ENCODE measurements around the gene GALNT14. TPM values are rescaled to one million over a fixed set of nuclear protein-coding genes. Genes with fewer than 3 reads are reported as not detected.

GALNT14 gene
- total RNA-seq, 2 donors from 2014 or later: 1.6 TPM; not detected in 1

DNA sequence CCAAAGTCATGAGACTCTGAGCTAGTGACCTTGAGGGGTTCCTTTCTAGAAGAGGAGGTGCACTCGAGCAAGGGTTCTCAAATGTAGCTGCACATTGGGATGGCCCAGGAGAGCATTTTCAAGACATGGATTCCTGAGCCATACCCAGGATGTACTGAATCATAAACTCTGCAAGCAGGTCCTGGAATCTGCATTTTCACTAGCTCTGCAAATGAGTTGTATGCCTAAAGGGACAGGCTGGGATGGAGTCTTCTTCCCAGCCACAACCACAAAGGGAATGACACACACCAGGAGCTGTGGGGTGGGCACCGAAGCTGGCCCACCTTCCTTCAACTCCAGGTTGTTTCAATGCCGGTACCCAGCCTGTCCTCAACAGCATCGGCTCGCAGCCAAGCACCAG is 90.6 kb downstream of the GALNT14 start:
- no peaks in the 10 kb centered on the region for H3K4me1 ChIP-seq (ENCODE audit: control insufficient read depth in 1 of 2, low read depth in 2 of 2)
- no peak overlapping the region for H3K27ac ChIP-seq
- no peaks in the 10 kb centered on the region for H3K36me3 ChIP-seq
- H3K27me3 ChIP-seq (replicated peaks; ENCODE audit: insufficient read depth): no peaks in the 10 kb centered on the region
- no peak for DNase-seq (ENCODE audit: low spot score)
- no peak overlapping the region for H3K4me3 ChIP-seq
- TF ChIP-seq, protein P1, sequence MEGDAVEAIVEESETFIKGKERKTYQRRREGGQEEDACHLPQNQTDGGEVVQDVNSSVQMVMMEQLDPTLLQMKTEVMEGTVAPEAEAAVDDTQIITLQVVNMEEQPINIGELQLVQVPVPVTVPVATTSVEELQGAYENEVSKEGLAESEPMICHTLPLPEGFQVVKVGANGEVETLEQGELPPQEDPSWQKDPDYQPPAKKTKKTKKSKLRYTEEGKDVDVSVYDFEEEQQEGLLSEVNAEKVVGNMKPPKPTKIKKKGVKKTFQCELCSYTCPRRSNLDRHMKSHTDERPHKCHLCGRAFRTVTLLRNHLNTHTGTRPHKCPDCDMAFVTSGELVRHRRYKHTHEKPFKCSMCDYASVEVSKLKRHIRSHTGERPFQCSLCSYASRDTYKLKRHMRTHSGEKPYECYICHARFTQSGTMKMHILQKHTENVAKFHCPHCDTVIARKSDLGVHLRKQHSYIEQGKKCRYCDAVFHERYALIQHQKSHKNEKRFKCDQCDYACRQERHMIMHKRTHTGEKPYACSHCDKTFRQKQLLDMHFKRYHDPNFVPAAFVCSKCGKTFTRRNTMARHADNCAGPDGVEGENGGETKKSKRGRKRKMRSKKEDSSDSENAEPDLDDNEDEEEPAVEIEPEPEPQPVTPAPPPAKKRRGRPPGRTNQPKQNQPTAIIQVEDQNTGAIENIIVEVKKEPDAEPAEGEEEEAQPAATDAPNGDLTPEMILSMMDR (IDR thresholded peaks at IDR 0.05): no peak
- no peak for ATAC-seq (ENCODE audit: insufficient number of reproducible peaks, low FRiP score, low read depth)
- no peaks in the 10 kb centered on the region for H3K9me3 ChIP-seq

DNA sequence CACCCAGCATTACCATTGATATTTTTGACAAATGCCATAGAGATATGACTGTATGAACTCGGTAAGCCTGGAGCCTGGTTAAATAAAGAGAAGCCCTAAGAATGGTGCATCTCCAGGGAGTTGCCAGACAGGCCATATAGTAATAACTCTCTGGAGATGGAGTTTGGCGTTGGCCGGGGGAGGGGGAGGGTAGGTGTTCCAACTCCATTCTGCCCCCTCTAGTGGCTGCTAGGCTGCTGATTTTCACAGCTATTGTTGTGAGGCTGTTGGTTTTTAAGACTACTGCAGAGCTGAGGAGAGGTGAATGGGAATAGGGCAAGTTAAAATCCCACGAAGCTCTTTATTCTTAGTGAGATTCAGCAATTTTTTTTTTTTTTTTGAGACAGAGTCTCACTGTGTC is 99.9 kb downstream of the GALNT14 start:
- Histone ChIP-seq H3K36me3 (no peaks in the 10 kb centered on the region), H3K4me3 (no peak overlapping the region), H3K27me3 (replicated peaks; ENCODE audit: insufficient read depth) (no peaks in the 10 kb centered on the region), H3K4me1 (ENCODE audit: control insufficient read depth in 1 of 2, low read depth in 2 of 2) (no peaks in the 10 kb centered on the region), H3K27ac (no peak overlapping the region), H3K9me3 (peaks cover 10% of the 10 kb centered on the region)
- no peak for ATAC-seq (ENCODE audit: insufficient number of reproducible peaks, low FRiP score, low read depth)
- TF ChIP-seq, protein P1 (IDR thresholded peaks at IDR 0.05): no peak
- DNase-seq (ENCODE audit: low spot score): no peak

DNA sequence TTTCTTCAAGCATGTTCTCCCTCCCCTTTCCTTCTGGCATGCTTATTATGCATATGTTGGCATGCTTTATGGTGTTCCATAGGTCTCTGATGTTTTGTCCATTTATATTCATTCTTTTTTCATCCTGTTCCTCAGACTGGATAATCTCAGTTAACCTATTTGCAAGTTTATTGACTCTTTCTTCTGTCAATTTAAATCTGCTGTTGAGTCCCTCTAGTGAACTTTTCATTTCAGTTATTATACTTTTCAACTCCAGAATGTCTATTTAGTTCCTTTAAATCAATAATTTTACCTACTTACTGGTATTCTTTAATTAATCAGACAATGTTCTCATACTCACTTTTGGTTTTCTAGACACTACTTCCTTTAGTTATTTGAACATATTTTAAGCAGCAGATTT is 101.2 kb downstream of the GALNT14 start:
- DNase-seq (ENCODE audit: low spot score) (no peak), ATAC-seq (ENCODE audit: insufficient number of reproducible peaks, low FRiP score, low read depth) (no peak)
- no peak overlapping the region for H3K4me3 ChIP-seq
- H3K4me1 ChIP-seq (ENCODE audit: control insufficient read depth in 1 of 2, low read depth in 2 of 2): no peaks in the 10 kb centered on the region
- H3K9me3 ChIP-seq: peaks cover 10% of the 10 kb centered on the region
- TF ChIP-seq, protein P1 (IDR thresholded peaks at IDR 0.05): no peak
- no peaks in the 10 kb centered on the region for H3K27me3 ChIP-seq (replicated peaks; ENCODE audit: insufficient read depth)
- H3K27ac ChIP-seq: no peak overlapping the region
- H3K36me3 ChIP-seq: no peaks in the 10 kb centered on the region

DNA sequence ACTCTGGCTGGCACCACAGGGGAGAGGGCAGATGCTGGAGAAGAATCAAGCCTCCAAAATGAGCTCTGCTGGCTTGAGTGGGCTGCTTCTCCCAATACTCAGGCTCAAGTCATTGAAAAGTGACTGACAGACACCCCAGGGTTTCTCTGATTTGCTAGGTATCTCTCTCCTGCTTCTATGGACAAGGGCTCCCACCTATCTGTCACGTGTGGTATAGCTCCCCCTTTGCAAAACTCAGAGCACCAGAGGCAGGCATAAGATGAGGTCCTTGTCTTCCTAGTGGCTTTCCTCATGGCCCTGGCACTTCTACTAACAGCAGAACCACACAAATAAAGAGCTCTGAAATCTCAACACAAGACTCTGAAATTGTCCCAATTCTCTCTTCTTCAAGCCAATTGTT is 105.2 kb downstream of the GALNT14 start:
- Histone ChIP-seq H3K4me1 (ENCODE audit: control insufficient read depth in 1 of 2, low read depth in 2 of 2) (no peaks in the 10 kb centered on the region), H3K27ac (no peak overlapping the region), H3K4me3 (no peak overlapping the region), H3K9me3 (peaks cover 10% of the 10 kb centered on the region), H3K36me3 (no peaks in the 10 kb centered on the region), H3K27me3 (replicated peaks; ENCODE audit: insufficient read depth) (no peaks in the 10 kb centered on the region)
- ATAC-seq (ENCODE audit: insufficient number of reproducible peaks, low FRiP score, low read depth) (no peak), DNase-seq (ENCODE audit: low spot score) (no peak)
- TF ChIP-seq, protein P1 (IDR thresholded peaks at IDR 0.05): no peak

DNA sequence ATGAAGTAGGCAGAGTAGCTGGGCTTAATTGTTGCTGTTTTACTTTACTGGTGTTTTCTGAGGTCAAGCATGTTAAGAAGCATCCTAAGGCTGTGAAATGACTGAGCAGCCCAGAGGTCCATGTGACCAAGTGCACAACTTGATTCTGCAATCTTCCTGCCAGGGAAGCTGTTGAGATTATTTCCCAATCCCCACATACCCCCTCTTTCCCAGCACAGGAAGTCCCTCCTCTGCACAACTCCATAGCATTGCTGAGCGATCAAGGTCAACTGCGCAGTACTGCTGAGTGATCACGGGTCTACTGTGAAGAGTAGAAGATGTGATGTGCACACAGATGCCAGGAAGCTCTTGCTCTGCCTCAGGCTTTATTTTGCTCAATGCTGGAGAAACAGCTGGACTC is 105.8 kb downstream of the GALNT14 start:
- no peaks in the 10 kb centered on the region for H3K27me3 ChIP-seq (replicated peaks; ENCODE audit: insufficient read depth)
- H3K4me3 ChIP-seq: no peak overlapping the region
- ATAC-seq (ENCODE audit: insufficient number of reproducible peaks, low FRiP score, low read depth): no peak
- peaks cover 10% of the 10 kb centered on the region for H3K9me3 ChIP-seq
- H3K27ac ChIP-seq: no peak overlapping the region
- no peaks in the 10 kb centered on the region for H3K36me3 ChIP-seq
- no peaks in the 10 kb centered on the region for H3K4me1 ChIP-seq (ENCODE audit: control insufficient read depth in 1 of 2, low read depth in 2 of 2)
- no peak for DNase-seq (ENCODE audit: low spot score)
- TF ChIP-seq, protein P1 (IDR thresholded peaks at IDR 0.05): no peak
